HepG2 (cell line): ENCODE results near the gene LONP1. TPM values are rescaled to one million over a fixed set of nuclear protein-coding genes. Genes with fewer than 3 reads are reported as not detected.

Experiments
- ATAC-seq: fragments of 200-7000 bp; cut with Tn5 transposase; 3 replicates; pipeline ENCODE4 v1.9.1; 2020; ENCODE audit warnings: mild to moderate bottlenecking, moderate library complexity
- BruUV-seq: library from RNA; stranded (reverse); fragments of 400-500 nt; replicated peaks from 2 replicates; lab custom pipeline; 2021; lab: Mats Ljungman, UMichigan
- CTCF ChIA-PET: fragments of 300-600 bp; formaldehyde crosslinking; extraction: SDS; loops from one replicate; lab custom pipeline; 2021; ENCODE audit warnings: low total read pairs, inconsistent platforms, low intra/inter-chr PET ratio; lab: Yijun Ruan, JAX
- POLR2A ChIA-PET: fragments of 350-600 bp; sonication (Branson Sonifier 250); formaldehyde crosslinking; loops from one replicate; lab custom pipeline; 2020; ENCODE audit warnings: antibody characterized with exemption, inconsistent platforms; lab: Yijun Ruan, JAX
- DNase-seq: peaks from one replicate; pipeline ENCODE4 v3.0.0-alpha.2; 2015; ENCODE audit warnings: low spot score
- FAIRE-seq: peaks from 3 replicates; lab custom pipeline; 2011; peaks lifted over from hg19 to GRCh38; lab: Jason Lieb, UNC
- H2AFZ ChIP-seq: one replicate; pipeline ENCODE4 v1.6.1; 2011; ENCODE audit warnings: low read length, inconsistent platforms
- H3K27ac ChIP-seq: fragments of 300-600 bp; 3 replicates; pipeline ENCODE4 v1.8.0; 2011; ENCODE audit warnings: mixed run types, mild to moderate bottlenecking, mixed read lengths, low read length, inconsistent platforms; ENCODE audit not compliant: insufficient read depth; ENCODE audit errors: extremely low read length
- H3K27me3 ChIP-seq, 2 experiments: fragments of 200-600 bp in 1 of 2; 2 replicates in 1 of 2; 3 replicates in 1 of 2; pipeline versions ENCODE4 v1.6.0 to v1.8.0; 2011; ENCODE audit warnings: low read length in 2 of 2, mild to moderate bottlenecking in 2 of 2, moderate library complexity in 2 of 2, inconsistent platforms in 1 of 2; ENCODE audit not compliant: insufficient read depth in 2 of 2, control insufficient read depth in 1 of 2
- H3K36me3 ChIP-seq, 2 experiments: fragments of 200-600 bp in 1 of 2; replicated peaks in 1 of 2; 2 replicates in 1 of 2; 3 replicates in 1 of 2; pipeline versions ENCODE4 v1.5.1 to v1.8.0; 2011; ENCODE audit warnings: low read length in 2 of 2, inconsistent platforms in 1 of 2; ENCODE audit not compliant: insufficient read depth in 2 of 2, control insufficient read depth in 1 of 2
- H3K4me1 ChIP-seq: 2 replicates; pipeline ENCODE4 v1.5.1; 2012; ENCODE audit warnings: low read length, inconsistent platforms; ENCODE audit not compliant: insufficient read depth
- H3K4me2 ChIP-seq: 2 replicates; pipeline ENCODE4 v1.6.0; 2011; ENCODE audit warnings: low read depth, low read length, inconsistent platforms
- H3K4me3 ChIP-seq, 3 experiments: fragments of 200-600 bp in 1 of 3; sonication (generic), shearing (Covaris generic) in 1 of 3; replicated peaks in 1 of 3; 2 replicates each; pipeline ENCODE4 v1.5.1; 2011 to 2016; ENCODE audit warnings: low read length in 3 of 3, inconsistent platforms in 2 of 3, low read depth in 2 of 3, mild to moderate bottlenecking in 2 of 3, control low read depth in 1 of 3, mixed read lengths in 1 of 3; ENCODE audit not compliant: insufficient read depth in 1 of 3
- H3K79me2 ChIP-seq: one replicate; pipeline ENCODE4 v1.6.1; 2011; ENCODE audit warnings: low read length, inconsistent platforms; ENCODE audit not compliant: insufficient read depth
- H3K9ac ChIP-seq: 2 replicates; pipeline ENCODE4 v1.6.0; 2011; ENCODE audit warnings: mild to moderate bottlenecking, low read depth, low read length, inconsistent platforms; ENCODE audit not compliant: insufficient read depth
- H3K9me3 ChIP-seq: 2 replicates; pipeline ENCODE4 v1.5.1; 2012; ENCODE audit warnings: mild to moderate bottlenecking, low read length
- H4K20me1 ChIP-seq: 2 replicates; pipeline ENCODE4 v1.6.0; 2011; ENCODE audit warnings: inconsistent platforms, mild to moderate bottlenecking, low read length, moderate library complexity; ENCODE audit not compliant: insufficient read depth
- EP300 ChIP-seq, 3 experiments: sonication (generic) in 1 of 3; formaldehyde crosslinking in 1 of 3; IDR thresholded peaks; 2 replicates each; pipeline versions ENCODE4 v1.5.1 to v1.6.1; 2011 to 2020; ENCODE audit warnings: low read depth in 2 of 3, low read length in 2 of 3, borderline replicate concordance in 1 of 3, improper control_type of control experiment in 1 of 3, mild to moderate bottlenecking in 1 of 3, missing genetic modification reagents in 1 of 3, moderate library complexity in 1 of 3
- FOSL2 ChIP-seq: sonication (generic); formaldehyde crosslinking; IDR thresholded peaks from 2 replicates; pipeline ENCODE4 v1.4.0; 2020; ENCODE audit warnings: missing genetic modification reagents
- KMT2A ChIP-seq: sonication (generic); formaldehyde crosslinking; IDR thresholded peaks from 2 replicates; pipeline ENCODE4 v1.4.0; 2020; ENCODE audit warnings: missing genetic modification reagents
- NCOA1 ChIP-seq: sonication (generic); formaldehyde crosslinking; IDR thresholded peaks from 2 replicates; pipeline ENCODE4 v1.9.0; 2021; ENCODE audit warnings: missing genetic modification reagents
- SALL1 ChIP-seq: sonication (generic); formaldehyde crosslinking; IDR thresholded peaks from 2 replicates; pipeline ENCODE4 v1.8.0; 2022; ENCODE audit warnings: mild to moderate bottlenecking, missing genetic modification reagents
- TBL1XR1 ChIP-seq: fragments of 150-350 bp; IDR thresholded peaks from 2 replicates; pipeline ENCODE4 v1.6.1; 2014; ENCODE audit warnings: borderline replicate concordance, low read length; ENCODE audit not compliant: partially characterized antibody
- ZNF451 ChIP-seq: sonication (generic); formaldehyde crosslinking; IDR thresholded peaks from 2 replicates; pipeline ENCODE4 v1.5.0; 2020; ENCODE audit warnings: mild to moderate bottlenecking, missing genetic modification reagents
- ZNF547 ChIP-seq: sonication (generic); formaldehyde crosslinking; IDR thresholded peaks from 2 replicates; pipeline ENCODE4 v1.5.1; 2020; ENCODE audit warnings: mild to moderate bottlenecking, missing genetic modification reagents
- WGBS: methylation state at CpG from one replicate; pipeline ENCODE4 v1.1.6; 2017; ENCODE audit warnings: low lambda C conversion rate; 5-methylcytosine and 5-hydroxymethylcytosine counted together
- in situ Hi-C: cut with HindIII; loops from 2 replicates; pipeline ENCODE4 v1.10.0; 2017; ENCODE audit warnings: low pct_unique_long_range_greater_than_20kb; ENCODE audit not compliant: extremely low pct_ligation_motif_present
- intact Hi-C: fragments of 100-400 bp; cut with micrococcal nuclease; formaldehyde crosslinking; loops from one replicate; pipeline ENCODE4 v1.10.0; 2022; ENCODE audit not compliant: unreplicated experiment
- polyA plus RNA-seq, 8 experiments: library from polyadenylated mRNA; depleted of rRNA in 3 of 8; stranded (reverse) in 7 of 8; unstranded in 1 of 8; fragments of >200 nt; fragmentation: Illumina TruSeq in 4 of 8; extraction: Trizol in 4 of 8; gene quantifications; 2 replicates each; pipeline versions ENCODE4 v1.2.1 to v1.2.3, GENCODE V29; 2011 to 2016; ENCODE audit warnings: low read depth in 4 of 8, missing spikeins in 1 of 8, mixed read lengths in 1 of 8; ENCODE audit not compliant: insufficient read depth in 1 of 8
- total RNA-seq, 5 experiments: library from RNA; depleted of rRNA; stranded (reverse); fragments of >200 nt; fragmentation: Illumina TruSeq; extraction: Trizol; gene quantifications; 2 replicates each; pipeline ENCODE4 v1.2.3, GENCODE V29; 2016; ENCODE audit warnings: low read depth in 1 of 5
- TF ChIP-seq, protein P1 (sequence below): sonication (generic); formaldehyde crosslinking; IDR thresholded peaks from 2 replicates; pipeline ENCODE4 v1.4.0; 2020; ENCODE audit warnings: missing genetic modification reagents
- TF ChIP-seq, protein P2 (sequence below): sonication (generic); formaldehyde crosslinking; IDR thresholded peaks from 2 replicates; pipeline ENCODE4 v1.4.0; 2020; ENCODE audit warnings: missing genetic modification reagents
- TF ChIP-seq, protein P3 (sequence below): sonication (generic); formaldehyde crosslinking; IDR thresholded peaks from 2 replicates; pipeline ENCODE4 v1.5.0; 2020; ENCODE audit warnings: mild to moderate bottlenecking, missing genetic modification reagents, moderate library complexity
- TF ChIP-seq, protein P4 (sequence below): sonication (generic); formaldehyde crosslinking; conservative IDR thresholded peaks from 2 replicates; pipeline ENCODE4 v1.8.1; 2023; ENCODE audit warnings: missing genetic modification reagents

LONP1 gene
- total and polyA plus RNA-seq, 2 of the 13 experiments (the other 11 are each of a cell fraction or from before 2014, with no cell fraction given) = 59.5 to 76.8 TPM

DNA sequence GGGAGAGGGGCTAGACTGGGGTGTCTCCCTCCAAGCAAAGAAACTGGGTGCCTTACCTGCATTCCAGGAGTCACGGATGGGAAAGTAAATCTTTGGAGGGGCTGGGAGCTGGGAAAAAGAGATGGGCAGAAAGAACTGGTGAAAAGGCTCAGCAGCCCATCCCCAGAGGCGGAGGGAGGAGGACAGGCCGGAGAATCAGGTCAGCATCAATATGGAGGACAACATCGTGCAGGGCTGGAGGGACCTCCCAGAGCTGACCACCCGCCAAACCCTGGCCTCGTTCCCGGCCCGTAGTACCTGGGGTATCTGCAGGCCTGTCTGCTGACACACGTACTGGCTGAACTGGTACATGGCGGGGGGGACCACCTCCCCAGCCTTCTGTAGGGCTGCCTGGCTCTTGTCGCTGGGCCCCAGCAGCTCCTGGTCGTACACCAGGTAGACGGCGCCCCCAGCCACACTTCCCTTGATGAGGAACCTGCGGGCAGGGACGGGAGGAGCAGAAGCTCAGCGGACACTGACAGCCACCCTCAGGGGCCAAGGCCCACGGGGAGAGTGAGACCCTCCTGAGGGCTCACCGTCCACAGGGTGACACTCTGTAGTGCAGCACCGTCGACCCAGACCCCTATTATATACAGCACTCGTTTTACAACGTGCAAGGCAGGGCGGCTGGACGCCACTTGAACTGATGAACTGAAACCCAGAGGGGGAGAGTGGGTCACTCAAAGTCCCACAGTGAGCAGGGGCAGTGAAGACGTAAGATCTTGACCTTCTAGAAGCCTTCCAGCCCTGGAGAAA, 40.5 kb downstream of the LONP1 start:
- Histone ChIP-seq H3K9me3 (no peaks in the 10 kb centered on the region), H3K4me1 (peaks cover 25% of the 10 kb centered on the region), H3K4me2 (peak overlapping the region; percentile 92), H3K36me3 (no peaks in the 10 kb centered on the region), H3K79me2 (peaks cover 7% of the 10 kb centered on the region), H3K4me3 (peak overlapping the region; percentile 87 to 100 (median 92)), H4K20me1 (no peaks in the 10 kb centered on the region), H3K27ac (peak overlapping the region; percentile 75), H3K27me3 (no peaks in the 10 kb centered on the region; a peak in 1 of 5 replicates), H2AFZ (no peak overlapping the region), H3K9ac (peak overlapping the region; percentile 86)
- no peak for FAIRE-seq
- CTCF ChIA-PET = no interaction called here
- POLR2A ChIA-PET = interaction anchor here (0.9 to 1.1 kb wide), 3 partner anchors 10 to 18 kb away, joined by 3 to 6 read pairs (median 3); partner anchors contain the start of gene RPL36
- 38% methylated on average over 12 of the region's 26 CpGs for WGBS
- peak; percentile 11 for ATAC-seq
- DNase-seq = no peak
- in situ Hi-C loops = no loop called here
- BruUV-seq = no TSS peak
- intact Hi-C loops = no loop called here
- TF ChIP-seq FOSL2 = no peak
- TF ChIP-seq, protein P1, sequence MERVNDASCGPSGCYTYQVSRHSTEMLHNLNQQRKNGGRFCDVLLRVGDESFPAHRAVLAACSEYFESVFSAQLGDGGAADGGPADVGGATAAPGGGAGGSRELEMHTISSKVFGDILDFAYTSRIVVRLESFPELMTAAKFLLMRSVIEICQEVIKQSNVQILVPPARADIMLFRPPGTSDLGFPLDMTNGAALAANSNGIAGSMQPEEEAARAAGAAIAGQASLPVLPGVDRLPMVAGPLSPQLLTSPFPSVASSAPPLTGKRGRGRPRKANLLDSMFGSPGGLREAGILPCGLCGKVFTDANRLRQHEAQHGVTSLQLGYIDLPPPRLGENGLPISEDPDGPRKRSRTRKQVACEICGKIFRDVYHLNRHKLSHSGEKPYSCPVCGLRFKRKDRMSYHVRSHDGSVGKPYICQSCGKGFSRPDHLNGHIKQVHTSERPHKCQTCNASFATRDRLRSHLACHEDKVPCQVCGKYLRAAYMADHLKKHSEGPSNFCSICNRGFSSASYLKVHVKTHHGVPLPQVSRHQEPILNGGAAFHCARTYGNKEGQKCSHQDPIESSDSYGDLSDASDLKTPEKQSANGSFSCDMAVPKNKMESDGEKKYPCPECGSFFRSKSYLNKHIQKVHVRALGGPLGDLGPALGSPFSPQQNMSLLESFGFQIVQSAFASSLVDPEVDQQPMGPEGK (CRISPR knock-in tag) = no peak; the same call in 1 of the 2 replicates
- no peak for TF ChIP-seq EP300 (IDR thresholded peaks at IDR 0.05; ENCODE audit: low read depth in 2 of 2, low read length in 2 of 2)
- TF ChIP-seq EP300 (CRISPR knock-in tag; IDR thresholded peaks at IDR 0.05; ENCODE audit: borderline replicate concordance) = 0 out of 2 replicates have a peak, but pooled peaks have one; percentile 7
- TF ChIP-seq, protein P2, sequence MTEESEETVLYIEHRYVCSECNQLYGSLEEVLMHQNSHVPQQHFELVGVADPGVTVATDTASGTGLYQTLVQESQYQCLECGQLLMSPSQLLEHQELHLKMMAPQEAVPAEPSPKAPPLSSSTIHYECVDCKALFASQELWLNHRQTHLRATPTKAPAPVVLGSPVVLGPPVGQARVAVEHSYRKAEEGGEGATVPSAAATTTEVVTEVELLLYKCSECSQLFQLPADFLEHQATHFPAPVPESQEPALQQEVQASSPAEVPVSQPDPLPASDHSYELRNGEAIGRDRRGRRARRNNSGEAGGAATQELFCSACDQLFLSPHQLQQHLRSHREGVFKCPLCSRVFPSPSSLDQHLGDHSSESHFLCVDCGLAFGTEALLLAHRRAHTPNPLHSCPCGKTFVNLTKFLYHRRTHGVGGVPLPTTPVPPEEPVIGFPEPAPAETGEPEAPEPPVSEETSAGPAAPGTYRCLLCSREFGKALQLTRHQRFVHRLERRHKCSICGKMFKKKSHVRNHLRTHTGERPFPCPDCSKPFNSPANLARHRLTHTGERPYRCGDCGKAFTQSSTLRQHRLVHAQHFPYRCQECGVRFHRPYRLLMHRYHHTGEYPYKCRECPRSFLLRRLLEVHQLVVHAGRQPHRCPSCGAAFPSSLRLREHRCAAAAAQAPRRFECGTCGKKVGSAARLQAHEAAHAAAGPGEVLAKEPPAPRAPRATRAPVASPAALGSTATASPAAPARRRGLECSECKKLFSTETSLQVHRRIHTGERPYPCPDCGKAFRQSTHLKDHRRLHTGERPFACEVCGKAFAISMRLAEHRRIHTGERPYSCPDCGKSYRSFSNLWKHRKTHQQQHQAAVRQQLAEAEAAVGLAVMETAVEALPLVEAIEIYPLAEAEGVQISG (CRISPR knock-in tag) = no peak
- no peak for TF ChIP-seq NCOA1 (CRISPR knock-in tag)
- TF ChIP-seq, protein P3, sequence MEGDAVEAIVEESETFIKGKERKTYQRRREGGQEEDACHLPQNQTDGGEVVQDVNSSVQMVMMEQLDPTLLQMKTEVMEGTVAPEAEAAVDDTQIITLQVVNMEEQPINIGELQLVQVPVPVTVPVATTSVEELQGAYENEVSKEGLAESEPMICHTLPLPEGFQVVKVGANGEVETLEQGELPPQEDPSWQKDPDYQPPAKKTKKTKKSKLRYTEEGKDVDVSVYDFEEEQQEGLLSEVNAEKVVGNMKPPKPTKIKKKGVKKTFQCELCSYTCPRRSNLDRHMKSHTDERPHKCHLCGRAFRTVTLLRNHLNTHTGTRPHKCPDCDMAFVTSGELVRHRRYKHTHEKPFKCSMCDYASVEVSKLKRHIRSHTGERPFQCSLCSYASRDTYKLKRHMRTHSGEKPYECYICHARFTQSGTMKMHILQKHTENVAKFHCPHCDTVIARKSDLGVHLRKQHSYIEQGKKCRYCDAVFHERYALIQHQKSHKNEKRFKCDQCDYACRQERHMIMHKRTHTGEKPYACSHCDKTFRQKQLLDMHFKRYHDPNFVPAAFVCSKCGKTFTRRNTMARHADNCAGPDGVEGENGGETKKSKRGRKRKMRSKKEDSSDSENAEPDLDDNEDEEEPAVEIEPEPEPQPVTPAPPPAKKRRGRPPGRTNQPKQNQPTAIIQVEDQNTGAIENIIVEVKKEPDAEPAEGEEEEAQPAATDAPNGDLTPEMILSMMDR (CRISPR knock-in tag) = peak; percentile 27; the same call in 1 of the 2 replicates
- no peak for TF ChIP-seq KMT2A (CRISPR knock-in tag)
- 0 out of 2 replicates have a peak, but pooled peaks have one; percentile 1 for TF ChIP-seq ZNF547 (CRISPR knock-in tag)
- TF ChIP-seq, protein P4, sequence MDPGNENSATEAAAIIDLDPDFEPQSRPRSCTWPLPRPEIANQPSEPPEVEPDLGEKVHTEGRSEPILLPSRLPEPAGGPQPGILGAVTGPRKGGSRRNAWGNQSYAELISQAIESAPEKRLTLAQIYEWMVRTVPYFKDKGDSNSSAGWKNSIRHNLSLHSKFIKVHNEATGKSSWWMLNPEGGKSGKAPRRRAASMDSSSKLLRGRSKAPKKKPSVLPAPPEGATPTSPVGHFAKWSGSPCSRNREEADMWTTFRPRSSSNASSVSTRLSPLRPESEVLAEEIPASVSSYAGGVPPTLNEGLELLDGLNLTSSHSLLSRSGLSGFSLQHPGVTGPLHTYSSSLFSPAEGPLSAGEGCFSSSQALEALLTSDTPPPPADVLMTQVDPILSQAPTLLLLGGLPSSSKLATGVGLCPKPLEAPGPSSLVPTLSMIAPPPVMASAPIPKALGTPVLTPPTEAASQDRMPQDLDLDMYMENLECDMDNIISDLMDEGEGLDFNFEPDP (CRISPR knock-in tag) = no peak
- TF ChIP-seq ZNF451 (CRISPR knock-in tag) = 0 out of 2 replicates have a peak, but pooled peaks have one; percentile 12
- TF ChIP-seq SALL1 (CRISPR knock-in tag) = 0 out of 2 replicates have a peak, but pooled peaks have one; percentile 6
- no peak for TF ChIP-seq TBL1XR1
